WI38 (cell line): ENCODE results near the gene PWWP2B.

Experiments
- H3K4me3 ChIP-seq: 2 replicates; pipeline ENCODE4 v1.5.1; 2011; ENCODE audit warnings: low read depth, mild to moderate bottlenecking, control low read depth, low read length
- CTCF ChIP-seq: IDR thresholded peaks from 2 replicates; pipeline ENCODE4 v1.5.1; 2012; ENCODE audit warnings: low read depth, mild to moderate bottlenecking, control low read depth, low read length

Gene PWWP2B

GRCh38 chr10:132461683-132462231 lies 64.8 kb downstream of the PWWP2B start:
- no peak for TF ChIP-seq CTCF
- no peak overlapping the region for H3K4me3 ChIP-seq

- H3K4me3 ChIP-seq, result no peak overlapping the region
- TF ChIP-seq CTCF, result no peak
Measured at GRCh38 chr10:132462463-132463332, 65.7 kb downstream of the PWWP2B start.

- H3K4me3 ChIP-seq, result no peak overlapping the region
- peak; percentile 17; the same call in 1 of the 2 replicates for TF ChIP-seq CTCF
Measured at GRCh38 chr10:132463333-132464255, 66.6 kb downstream of the PWWP2B start.

GRCh38 chr10:132464256-132465192 lies 67.5 kb downstream of the PWWP2B start:
- no peak for TF ChIP-seq CTCF
- H3K4me3 ChIP-seq, result no peak overlapping the region

GRCh38 chr10:132465193-132465888 lies 68.3 kb downstream of the PWWP2B start:
- no peak overlapping the region for H3K4me3 ChIP-seq
- TF ChIP-seq CTCF, result no peak

- TF ChIP-seq CTCF, result no peak
- no peak overlapping the region for H3K4me3 ChIP-seq
Measured at GRCh38 chr10:132465889-132466519, 69.0 kb downstream of the PWWP2B start.
